Stomach (tissue), 4 donors: ENCODE data around the gene MMEL1.

Experiments
- EP300 ChIP-seq: sonication (generic); formaldehyde crosslinking; IDR thresholded peaks from one replicate; pipeline ENCODE4 v1.6.1; 2017; ENCODE audit warnings: antibody characterized with exemption
- POLR2A ChIP-seq, 4 donors: fragments of 450-650 bp; IDR thresholded peaks; one replicate each; pipeline ENCODE4 v1.6.1; 2016; ENCODE audit warnings: antibody characterized with exemption in 4 of 4, control low read depth in 2 of 4, mild to moderate bottlenecking in 1 of 4, moderate library complexity in 1 of 4
- POLR2AphosphoS5 ChIP-seq, 3 donors: sonication (generic); formaldehyde crosslinking; IDR thresholded peaks; one replicate each; pipeline ENCODE4 v1.6.1; 2016; ENCODE audit warnings: antibody characterized with exemption in 3 of 3
- TF ChIP-seq, protein P1 (sequence below), 7 experiments: fragments of 450-650 bp in 4 of 7; fragments of 200-600 bp in 3 of 7; sonication (generic) in 3 of 7; IDR thresholded peaks; one replicate each; pipeline ENCODE4 v1.5.1; 2016 to 2019; ENCODE audit warnings: antibody characterized with exemption in 7 of 7, control low read depth in 2 of 7, mild to moderate bottlenecking in 1 of 7

DNA sequence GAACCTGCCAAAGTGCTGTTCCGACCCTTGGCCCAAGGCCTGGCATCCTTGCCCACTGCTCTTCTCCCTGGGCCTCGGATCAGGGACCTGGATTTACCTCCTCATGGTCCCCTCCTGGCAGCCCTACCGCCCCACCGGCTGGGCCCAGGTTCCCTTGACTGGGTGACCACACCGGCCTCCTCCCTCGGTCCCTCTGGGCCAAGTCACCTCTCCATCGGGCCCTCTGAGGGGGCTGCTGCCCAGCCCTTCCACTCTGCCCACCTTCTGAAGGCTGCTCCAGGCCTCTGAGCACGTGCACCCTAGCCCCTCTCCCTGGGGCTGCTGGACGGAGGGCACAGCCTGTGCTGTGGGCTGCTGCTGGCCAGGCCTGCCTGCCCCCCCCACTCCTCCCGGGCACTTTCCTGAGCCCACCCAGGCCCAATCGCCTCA lies 9.3 kb upstream of the MMEL1 start:
- TF ChIP-seq, protein P1, sequence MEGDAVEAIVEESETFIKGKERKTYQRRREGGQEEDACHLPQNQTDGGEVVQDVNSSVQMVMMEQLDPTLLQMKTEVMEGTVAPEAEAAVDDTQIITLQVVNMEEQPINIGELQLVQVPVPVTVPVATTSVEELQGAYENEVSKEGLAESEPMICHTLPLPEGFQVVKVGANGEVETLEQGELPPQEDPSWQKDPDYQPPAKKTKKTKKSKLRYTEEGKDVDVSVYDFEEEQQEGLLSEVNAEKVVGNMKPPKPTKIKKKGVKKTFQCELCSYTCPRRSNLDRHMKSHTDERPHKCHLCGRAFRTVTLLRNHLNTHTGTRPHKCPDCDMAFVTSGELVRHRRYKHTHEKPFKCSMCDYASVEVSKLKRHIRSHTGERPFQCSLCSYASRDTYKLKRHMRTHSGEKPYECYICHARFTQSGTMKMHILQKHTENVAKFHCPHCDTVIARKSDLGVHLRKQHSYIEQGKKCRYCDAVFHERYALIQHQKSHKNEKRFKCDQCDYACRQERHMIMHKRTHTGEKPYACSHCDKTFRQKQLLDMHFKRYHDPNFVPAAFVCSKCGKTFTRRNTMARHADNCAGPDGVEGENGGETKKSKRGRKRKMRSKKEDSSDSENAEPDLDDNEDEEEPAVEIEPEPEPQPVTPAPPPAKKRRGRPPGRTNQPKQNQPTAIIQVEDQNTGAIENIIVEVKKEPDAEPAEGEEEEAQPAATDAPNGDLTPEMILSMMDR (IDR thresholded peaks at IDR 0.05) = no peak
- TF ChIP-seq POLR2AphosphoS5 (IDR thresholded peaks at IDR 0.05) (no peak), POLR2A (IDR thresholded peaks at IDR 0.05) (no peak), EP300 (no peak)
